Activated naive CD4-positive, alpha-beta T cell treated with anti-CD3 and anti-CD28 coated beads, Interleukin-2, amount 50 U/mL, for 24 hours (primary cell): ENCODE data around the gene C13orf46.
A peak's percentile ranks its signal among the peaks of the same experiment; 100 is the strongest.

Source experiments
- H3K27ac Mint-ChIP-seq: one replicate; pipeline ENCODE4 v1.8.0; 2021; ENCODE audit warnings: mild to moderate bottlenecking, mixed read lengths
- H3K27me3 Mint-ChIP-seq: one replicate; pipeline ENCODE4 v1.8.0; 2021; ENCODE audit warnings: mixed read lengths
- H3K36me3 Mint-ChIP-seq: one replicate; pipeline ENCODE4 v1.8.0; 2021; ENCODE audit warnings: mixed read lengths
- H3K4me1 Mint-ChIP-seq: one replicate; pipeline ENCODE4 v1.8.0; 2021; ENCODE audit warnings: mixed read lengths
- H3K4me3 Mint-ChIP-seq: one replicate; pipeline ENCODE4 v1.8.0; 2021; ENCODE audit warnings: mild to moderate bottlenecking, mixed read lengths
- H3K9me3 Mint-ChIP-seq: one replicate; pipeline ENCODE4 v1.8.0; 2021; ENCODE audit warnings: mixed read lengths

The C13orf46 gene

GRCh38 chr13:113959198-113959597 lies 14.7 kb downstream of the C13orf46 start:
- Mint-ChIP-seq H3K4me3 (no peak overlapping the region), H3K27me3 (no peaks in the 10 kb centered on the region), H3K36me3 (peaks cover 21% of the 10 kb centered on the region)

GRCh38 chr13:113958373-113958772 lies 15.5 kb downstream of the C13orf46 start:
- Mint-ChIP-seq H3K4me3 (no peak overlapping the region), H3K36me3 (peaks cover 21% of the 10 kb centered on the region), H3K27ac (peak overlapping the region; percentile 51), H3K27me3 (no peaks in the 10 kb centered on the region), H3K4me1 (no peaks in the 10 kb centered on the region), H3K9me3 (no peaks in the 10 kb centered on the region)

More at GRCh38 chr13:113959198-113959597, 14.7 kb downstream of the C13orf46 start:
- Mint-ChIP-seq H3K9me3 (no peaks in the 10 kb centered on the region), H3K27ac (peak overlapping the region; percentile 24), H3K4me1 (no peaks in the 10 kb centered on the region)

- H3K36me3 Mint-ChIP-seq, result peaks cover 21% of the 10 kb centered on the region
- no peaks in the 10 kb centered on the region for H3K27me3 Mint-ChIP-seq
- H3K4me3 Mint-ChIP-seq, result no peak overlapping the region
- H3K4me1 Mint-ChIP-seq, result no peaks in the 10 kb centered on the region
- H3K27ac Mint-ChIP-seq, result no peak overlapping the region
- no peaks in the 10 kb centered on the region for H3K9me3 Mint-ChIP-seq
Observed at GRCh38 chr13:113956571-113956970, 17.3 kb downstream of the C13orf46 start.

GRCh38 chr13:113955691-113956090 lies 18.2 kb downstream of the C13orf46 start:
- Mint-ChIP-seq H3K4me1 (peaks cover 4% of the 10 kb centered on the region), H3K4me3 (no peak overlapping the region), H3K36me3 (peaks cover 21% of the 10 kb centered on the region), H3K27ac (no peak overlapping the region), H3K9me3 (no peaks in the 10 kb centered on the region), H3K27me3 (no peaks in the 10 kb centered on the region)

GRCh38 chr13:113955235-113955634 lies 18.6 kb downstream of the C13orf46 start:
- Mint-ChIP-seq H3K9me3 (no peaks in the 10 kb centered on the region), H3K27ac (no peak overlapping the region), H3K4me3 (no peak overlapping the region), H3K27me3 (no peaks in the 10 kb centered on the region), H3K36me3 (peaks cover 20% of the 10 kb centered on the region), H3K4me1 (peaks cover 5% of the 10 kb centered on the region)

GRCh38 chr13:113954046-113954835 lies 19.6 kb downstream of the C13orf46 start:
- no peak overlapping the region for H3K27ac Mint-ChIP-seq
- no peaks in the 10 kb centered on the region for H3K27me3 Mint-ChIP-seq
- H3K4me1 Mint-ChIP-seq, result peaks cover 6% of the 10 kb centered on the region
- no peaks in the 10 kb centered on the region for H3K9me3 Mint-ChIP-seq
- H3K4me3 Mint-ChIP-seq, result no peak overlapping the region
- H3K36me3 Mint-ChIP-seq, result peaks cover 16% of the 10 kb centered on the region

GRCh38 chr13:113953561-113953960 lies 20.3 kb downstream of the C13orf46 start:
- no peak overlapping the region for H3K4me3 Mint-ChIP-seq
- H3K36me3 Mint-ChIP-seq, result peaks cover 12% of the 10 kb centered on the region
- no peaks in the 10 kb centered on the region for H3K9me3 Mint-ChIP-seq
- H3K27ac Mint-ChIP-seq, result no peak overlapping the region
- H3K27me3 Mint-ChIP-seq, result no peaks in the 10 kb centered on the region
- H3K4me1 Mint-ChIP-seq, result peaks cover 10% of the 10 kb centered on the region

GRCh38 chr13:113952983-113953520 lies 20.8 kb downstream of the C13orf46 start:
- peaks cover 9% of the 10 kb centered on the region for H3K36me3 Mint-ChIP-seq

GRCh38 chr13:113952151-113952982 lies 21.5 kb downstream of the C13orf46 start:
- H3K27me3 Mint-ChIP-seq, result no peaks in the 10 kb centered on the region
- peak overlapping the region; percentile 72 for H3K27ac Mint-ChIP-seq
- H3K4me1 Mint-ChIP-seq, result peaks cover 10% of the 10 kb centered on the region
- no peaks in the 10 kb centered on the region for H3K9me3 Mint-ChIP-seq
- no peak overlapping the region for H3K4me3 Mint-ChIP-seq
- peaks cover 9% of the 10 kb centered on the region for H3K36me3 Mint-ChIP-seq

More at GRCh38 chr13:113952983-113953520, 20.8 kb downstream of the C13orf46 start:
- Mint-ChIP-seq H3K4me3 (no peak overlapping the region), H3K27ac (no peak overlapping the region), H3K9me3 (no peaks in the 10 kb centered on the region), H3K27me3 (no peaks in the 10 kb centered on the region), H3K4me1 (peaks cover 10% of the 10 kb centered on the region)

GRCh38 chr13:113951246-113951999 lies 22.5 kb downstream of the C13orf46 start:
- peaks cover 9% of the 10 kb centered on the region for H3K36me3 Mint-ChIP-seq
- H3K9me3 Mint-ChIP-seq, result no peaks in the 10 kb centered on the region
- no peak overlapping the region for H3K4me3 Mint-ChIP-seq
- H3K27ac Mint-ChIP-seq, result peak overlapping the region; percentile 72
- H3K4me1 Mint-ChIP-seq, result peaks cover 10% of the 10 kb centered on the region
- H3K27me3 Mint-ChIP-seq, result no peaks in the 10 kb centered on the region

GRCh38 chr13:113950451-113951245 lies 23.2 kb downstream of the C13orf46 start:
- H3K4me3 Mint-ChIP-seq, result no peak overlapping the region

GRCh38 chr13:113949546-113949945 lies 24.3 kb downstream of the C13orf46 start:
- Mint-ChIP-seq H3K4me1 (peaks cover 10% of the 10 kb centered on the region), H3K4me3 (no peak overlapping the region), H3K27me3 (no peaks in the 10 kb centered on the region), H3K9me3 (no peaks in the 10 kb centered on the region), H3K27ac (no peak overlapping the region), H3K36me3 (peaks cover under 1% of the 10 kb centered on the region)

More at GRCh38 chr13:113950451-113951245, 23.2 kb downstream of the C13orf46 start:
- Mint-ChIP-seq H3K27me3 (no peaks in the 10 kb centered on the region), H3K27ac (no peak overlapping the region), H3K4me1 (peaks cover 10% of the 10 kb centered on the region), H3K36me3 (peaks cover 3% of the 10 kb centered on the region), H3K9me3 (no peaks in the 10 kb centered on the region)

GRCh38 chr13:113948034-113948742 lies 25.7 kb downstream of the C13orf46 start:
- H3K27ac Mint-ChIP-seq, result peak overlapping the region; percentile 51
- peaks cover 10% of the 10 kb centered on the region for H3K4me1 Mint-ChIP-seq
- H3K4me3 Mint-ChIP-seq, result no peak overlapping the region
- no peaks in the 10 kb centered on the region for H3K9me3 Mint-ChIP-seq
- no peaks in the 10 kb centered on the region for H3K27me3 Mint-ChIP-seq
- H3K36me3 Mint-ChIP-seq, result no peaks in the 10 kb centered on the region
